ENCODE results near the gene SRSF3.

The SRSF3 gene

DNA sequence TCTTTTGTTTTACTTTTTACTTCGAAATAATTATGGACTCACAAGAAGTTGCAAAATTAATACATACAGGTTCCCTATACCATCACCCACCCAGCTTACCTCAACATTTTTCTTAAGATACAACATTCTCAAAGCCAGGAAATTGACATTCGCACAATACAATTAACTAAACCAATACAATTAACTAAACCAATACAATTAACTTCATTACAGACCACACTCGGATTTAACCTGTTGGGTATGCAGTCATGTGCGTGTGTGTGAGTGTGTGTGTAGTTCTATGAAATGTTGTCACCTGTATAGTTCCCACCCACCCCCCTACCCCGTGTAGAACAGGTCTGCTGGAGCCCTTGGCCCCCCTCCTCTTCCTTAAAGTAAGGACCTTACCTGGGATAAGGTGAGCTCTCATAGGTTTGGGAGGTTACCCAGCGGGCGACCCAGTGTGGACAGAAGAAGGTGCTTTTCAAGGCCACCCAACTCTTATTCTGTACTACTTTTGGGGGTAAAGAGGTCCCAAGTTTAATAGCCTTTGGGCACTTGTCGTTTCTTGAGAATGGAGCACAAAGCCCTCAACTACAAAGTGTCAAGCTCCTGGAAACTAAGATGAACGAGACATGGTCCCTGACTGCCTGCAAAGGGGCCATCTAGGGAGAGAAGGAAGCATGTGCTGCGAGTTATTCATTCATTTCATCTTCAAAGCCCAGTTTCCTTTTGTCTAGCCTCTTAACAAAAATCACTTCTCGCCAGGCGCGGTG lies 46.3 kb upstream of the SRSF3 start (continued):
- no peak for TF ChIP-seq CTCF (tag by site-specific recombination; IDR thresholded peaks at IDR 0.05)
- no peak for TF ChIP-seq KLF1 (tag by site-specific recombination; IDR thresholded peaks at IDR 0.05)
- peak; percentile 46; the same call in 1 of the 2 replicates for TF ChIP-seq PRDM4 (tag by site-specific recombination; IDR thresholded peaks at IDR 0.05)
- TF ChIP-seq SP3 (tag by site-specific recombination; IDR thresholded peaks at IDR 0.05): no peak
- TF ChIP-seq ZNF654 (tag by site-specific recombination; IDR thresholded peaks at IDR 0.05; ENCODE audit: low read depth): no peak
- TF ChIP-seq PRDM2 (tag by site-specific recombination; IDR thresholded peaks at IDR 0.05; ENCODE audit: borderline replicate concordance): no peak
- TF ChIP-seq ZNF311 (tag by site-specific recombination; IDR thresholded peaks at IDR 0.05; ENCODE audit: borderline replicate concordance): no peak

- ChIA-PET CTCF (no interaction called here), POLR2A (interaction anchor here (0.6 kb wide), 2 partner anchors 12 to 24 kb away, joined by 3 read pairs; no protein-coding TSS in a partner anchor)
- peaks cover 0 to 4% of the 10 kb centered on the region in 2 experiments; a peak in 2 of 3 replicates for H3K36me3 ChIP-seq (ENCODE audit: control insufficient read depth in 2 of 2, insufficient read depth in 1 of 2, low read length in 2 of 2)
- no peak overlapping the region for H3K4me3 ChIP-seq (ENCODE audit: low read depth, low read length)
- H3K4me1 ChIP-seq (ENCODE audit: control insufficient read depth, insufficient read depth, low read length): peaks cover 10% of the 10 kb centered on the region; the same call in 1 of the 2 replicates
- no peaks in the 10 kb centered on the region for H3K9me3 ChIP-seq (ENCODE audit: control insufficient read depth, insufficient read depth, low read depth, low read length)
- no peak overlapping the region for H3K27ac ChIP-seq (ENCODE audit: extremely low read depth, low read depth, low read length)
- TF ChIP-seq SCRT1 (tag by site-specific recombination; IDR thresholded peaks at IDR 0.05; ENCODE audit: borderline replicate concordance) (no peak), ZNF138 (tag by site-specific recombination; IDR thresholded peaks at IDR 0.05; ENCODE audit: borderline replicate concordance) (no peak), ZSCAN23 (tag by site-specific recombination; IDR thresholded peaks at IDR 0.05) (no peak), SP3 (tag by site-specific recombination; IDR thresholded peaks at IDR 0.05) (no peak), ZBTB17 (tag by site-specific recombination; IDR thresholded peaks at IDR 0.05) (no peak), ZBTB49 (tag by site-specific recombination; IDR thresholded peaks at IDR 0.05; ENCODE audit: low read depth) (no peak), ZBTB48 (tag by site-specific recombination; IDR thresholded peaks at IDR 0.05) (no peak), ZNF394 (tag by site-specific recombination; IDR thresholded peaks at IDR 0.05; ENCODE audit: borderline replicate concordance) (no peak), ZNF280C (tag by site-specific recombination; IDR thresholded peaks at IDR 0.05) (no peak), EGR2 (tag by site-specific recombination; IDR thresholded peaks at IDR 0.05; ENCODE audit: low read depth) (no peak)
- TF ChIP-seq, protein P1, sequence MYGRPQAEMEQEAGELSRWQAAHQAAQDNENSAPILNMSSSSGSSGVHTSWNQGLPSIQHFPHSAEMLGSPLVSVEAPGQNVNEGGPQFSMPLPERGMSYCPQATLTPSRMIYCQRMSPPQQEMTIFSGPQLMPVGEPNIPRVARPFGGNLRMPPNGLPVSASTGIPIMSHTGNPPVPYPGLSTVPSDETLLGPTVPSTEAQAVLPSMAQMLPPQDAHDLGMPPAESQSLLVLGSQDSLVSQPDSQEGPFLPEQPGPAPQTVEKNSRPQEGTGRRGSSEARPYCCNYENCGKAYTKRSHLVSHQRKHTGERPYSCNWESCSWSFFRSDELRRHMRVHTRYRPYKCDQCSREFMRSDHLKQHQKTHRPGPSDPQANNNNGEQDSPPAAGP (tag by site-specific recombination; IDR thresholded peaks at IDR 0.05): no peak
These were observed 45.8 kb upstream of the SRSF3 start for GRCh38 chr6:36548401-36548743.
